ENCODE measurements around the gene CUEDC1. TPM values are rescaled to one million over a fixed set of nuclear protein-coding genes. Genes with fewer than 3 reads are reported as not detected.

The CUEDC1 gene
- total and polyA plus RNA-seq, 2 of the 13 experiments (the other 11 are each of a cell fraction or from before 2014, with no cell fraction given) = 7.4 to 12.9 TPM

- TF ChIP-seq BHLHE40 (IDR thresholded peaks at IDR 0.05; ENCODE audit: low read length) (no peak), ZNF850 (CRISPR knock-in tag; conservative IDR thresholded peaks at IDR 0.05) (no peak), IRF9 (CRISPR knock-in tag; IDR thresholded peaks at IDR 0.05; ENCODE audit: borderline replicate concordance) (peak; percentile 62; the same call in 1 of the 2 replicates), RELA (CRISPR knock-in tag; IDR thresholded peaks at IDR 0.05) (no peak), ZNF605 (CRISPR knock-in tag; IDR thresholded peaks at IDR 0.05) (no peak), ZNF761 (CRISPR knock-in tag; conservative IDR thresholded peaks at IDR 0.05) (no peak), ZNF670 (CRISPR knock-in tag; IDR thresholded peaks at IDR 0.05; ENCODE audit: borderline replicate concordance) (no peak), ZNF44 (CRISPR knock-in tag; IDR thresholded peaks at IDR 0.05) (peak; percentile 54; the same call in 1 of the 2 replicates), KAT2B (IDR thresholded peaks at IDR 0.05; ENCODE audit: borderline replicate concordance, low read depth, low read length) (no peak), ZNF687 (CRISPR knock-in tag; IDR thresholded peaks at IDR 0.05) (peak; percentile 21; the same call in 1 of the 2 replicates), NFRKB (IDR thresholded peaks at IDR 0.05) (no peak)
Measured at GRCh38 chr17:57948555-57949420, 6.4 kb downstream of the CUEDC1 start (continued).

Data from HepG2 (cell line).